GM21423 (cell line): Measurements from ENCODE around the gene ELOVL7.
"Not testable (repeated sequence)": the region's sequence is repeated elsewhere in the genome, so short reads cannot be mapped to it uniquely, and the experiment has no call there.

ENCODE experiments used
- ATAC-seq: cut with Tn5 transposase; IDR thresholded peaks from one replicate; pipeline ENCODE4 v1.9.1; 2021; ENCODE audit warnings: mild to moderate bottlenecking, moderate library complexity; ENCODE audit not compliant: unreplicated experiment

Gene ELOVL7

GRCh38 chr5:60843936-60844905 lies at the start of gene ELOVL7:
Gene ELOVL7, minus strand, starts transcription at chr5:60844269. Its CDS starts 56,872 bp downstream, at chr5:60787397.
- ATAC-seq: peak; percentile 97

- ATAC-seq: no peak
Observed at GRCh38 chr5:60893521-60893920, 49.5 kb upstream of the ELOVL7 start.

GRCh38 chr5:60891667-60892066 lies 47.6 kb upstream of the ELOVL7 start:
- ATAC-seq: no peak

- no peak for ATAC-seq
Observed at GRCh38 chr5:60888359-60889061, 44.4 kb upstream of the ELOVL7 start.

- ATAC-seq: no peak
Observed at GRCh38 chr5:60887746-60888145, 43.7 kb upstream of the ELOVL7 start.

- no peak for ATAC-seq
Observed at GRCh38 chr5:60887096-60887495, 43.0 kb upstream of the ELOVL7 start.

- ATAC-seq: no peak
Observed at GRCh38 chr5:60886158-60886557, 42.1 kb upstream of the ELOVL7 start.

GRCh38 chr5:60883229-60883628 lies 39.2 kb upstream of the ELOVL7 start:
- no peak for ATAC-seq

- ATAC-seq: no peak
Observed at GRCh38 chr5:60872892-60873291, 28.8 kb upstream of the ELOVL7 start.

- ATAC-seq: no peak
Observed at GRCh38 chr5:60870857-60871256, 26.8 kb upstream of the ELOVL7 start.

GRCh38 chr5:60860572-60860971 lies 16.5 kb upstream of the ELOVL7 start:
- not testable (repeated sequence) for ATAC-seq

GRCh38 chr5:60856066-60856465 lies 12.0 kb upstream of the ELOVL7 start:
- no peak for ATAC-seq

- ATAC-seq: no peak
Observed at GRCh38 chr5:60852940-60853339, 8.9 kb upstream of the ELOVL7 start.

- ATAC-seq: no peak
Observed at GRCh38 chr5:60852317-60852716, 8.2 kb upstream of the ELOVL7 start.

- ATAC-seq: no peak
Observed at GRCh38 chr5:60851626-60852025, 7.6 kb upstream of the ELOVL7 start.

- ATAC-seq: no peak
Observed at GRCh38 chr5:60846298-60846697, 2.2 kb upstream of the ELOVL7 start.

- peak; percentile 25 for ATAC-seq
Observed at GRCh38 chr5:60843386-60843935, 608 bp downstream of the ELOVL7 start.

GRCh38 chr5:60842871-60843385 lies 1.1 kb downstream of the ELOVL7 start:
- no peak for ATAC-seq

GRCh38 chr5:60841361-60841760 lies 2.7 kb downstream of the ELOVL7 start:
- ATAC-seq: no peak

- ATAC-seq: no peak
Observed at GRCh38 chr5:60836131-60836530, 7.9 kb downstream of the ELOVL7 start.

GRCh38 chr5:60835554-60835953 lies 8.5 kb downstream of the ELOVL7 start:
- no peak for ATAC-seq
